Hepatocyte (in vitro differentiated cells): ENCODE results near the gene MREG.

Experiments used
- EZH2 ChIP-seq: fragments of 200-600 bp; sonication (generic); IDR thresholded peaks from 2 replicates; pipeline ENCODE4 v1.6.1; 2016; ENCODE audit warnings: antibody characterized with exemption, mild to moderate bottlenecking, borderline replicate concordance
- TF ChIP-seq, protein P1 (sequence below): fragments of 200-600 bp; sonication (generic); IDR thresholded peaks from 2 replicates; pipeline ENCODE4 v1.5.1; 2016; ENCODE audit warnings: antibody characterized with exemption, mild to moderate bottlenecking; ENCODE audit not compliant: poor library complexity

DNA sequence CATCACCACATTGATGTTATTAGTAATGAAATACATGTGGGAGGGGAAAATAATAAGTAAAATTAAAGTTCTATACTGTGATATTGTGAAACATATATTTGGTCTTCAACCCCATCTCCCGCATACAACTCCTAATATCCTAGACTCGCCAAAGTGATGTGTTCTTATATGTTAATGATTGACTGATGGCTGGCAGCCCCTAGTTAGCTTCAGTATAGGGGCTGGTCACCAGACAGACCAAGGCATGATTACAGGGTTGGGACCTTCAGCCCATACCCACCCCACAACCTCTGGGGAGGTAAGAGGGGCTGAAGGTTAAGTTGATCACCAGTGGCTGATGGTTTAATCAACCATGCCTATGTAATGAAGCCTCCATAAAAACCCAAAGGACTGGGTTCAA, 28.1 kb upstream of the MREG start:
- TF ChIP-seq, protein P1, sequence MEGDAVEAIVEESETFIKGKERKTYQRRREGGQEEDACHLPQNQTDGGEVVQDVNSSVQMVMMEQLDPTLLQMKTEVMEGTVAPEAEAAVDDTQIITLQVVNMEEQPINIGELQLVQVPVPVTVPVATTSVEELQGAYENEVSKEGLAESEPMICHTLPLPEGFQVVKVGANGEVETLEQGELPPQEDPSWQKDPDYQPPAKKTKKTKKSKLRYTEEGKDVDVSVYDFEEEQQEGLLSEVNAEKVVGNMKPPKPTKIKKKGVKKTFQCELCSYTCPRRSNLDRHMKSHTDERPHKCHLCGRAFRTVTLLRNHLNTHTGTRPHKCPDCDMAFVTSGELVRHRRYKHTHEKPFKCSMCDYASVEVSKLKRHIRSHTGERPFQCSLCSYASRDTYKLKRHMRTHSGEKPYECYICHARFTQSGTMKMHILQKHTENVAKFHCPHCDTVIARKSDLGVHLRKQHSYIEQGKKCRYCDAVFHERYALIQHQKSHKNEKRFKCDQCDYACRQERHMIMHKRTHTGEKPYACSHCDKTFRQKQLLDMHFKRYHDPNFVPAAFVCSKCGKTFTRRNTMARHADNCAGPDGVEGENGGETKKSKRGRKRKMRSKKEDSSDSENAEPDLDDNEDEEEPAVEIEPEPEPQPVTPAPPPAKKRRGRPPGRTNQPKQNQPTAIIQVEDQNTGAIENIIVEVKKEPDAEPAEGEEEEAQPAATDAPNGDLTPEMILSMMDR: no peak
- no peak for TF ChIP-seq EZH2
